HCT116 (cell line): Measurements from ENCODE around the gene NGEF. TPM values are rescaled to one million over a fixed set of nuclear protein-coding genes. Genes with fewer than 3 reads are reported as not detected.

Experiments used
- ATAC-seq: fragments of 200-7000 bp; cut with Tn5 transposase; 2 replicates; pipeline ENCODE4 v1.9.1; 2020; ENCODE audit warnings: mild to moderate bottlenecking, moderate library complexity
- BruUV-seq: library from RNA; stranded (reverse); fragments of 400-500 nt; replicated peaks from 2 replicates; lab custom pipeline; 2021; lab: Mats Ljungman, UMichigan
- CTCF ChIA-PET: fragments of 300-600 bp; sonication (Branson Sonifier 250); formaldehyde crosslinking; loops from one replicate; lab custom pipeline; 2021; ENCODE audit warnings: antibody characterized with exemption; lab: Charles Lee
- POLR2A ChIA-PET: fragments of 300-600, 350-600 bp; sonication (Branson Sonifier 250); formaldehyde crosslinking; loops from one replicate; lab custom pipeline; 2021; ENCODE audit warnings: antibody characterized with exemption; lab: Charles Lee
- RAD21 ChIA-PET, 2 experiments: fragments of 300-600 bp; sonication (Branson Sonifier 250); formaldehyde crosslinking; loops; one replicate each; lab custom pipeline; 2023; ENCODE audit warnings: low total read pairs in 2 of 2; ENCODE audit not compliant: uncharacterized antibody in 2 of 2, unreplicated experiment in 2 of 2, low non-redundant PET in 1 of 2; lab: Charles Lee
- DNase-seq: peaks from one replicate; pipeline ENCODE4 v3.0.0-alpha.2; 2010; ENCODE audit warnings: low read depth, low spot score
- H2AFZ ChIP-seq: fragments of 200-600 bp; shearing (Covaris generic), sonication (generic); 2 replicates; pipeline ENCODE4 v1.6.1; 2017; ENCODE audit warnings: low read depth, mixed run types, mixed read lengths, antibody characterized with exemption, low read length; ENCODE audit not compliant: poor library complexity, severe bottlenecking
- H3K27ac ChIP-seq: 2 replicates; pipeline ENCODE4 v1.5.1; 2012; ENCODE audit warnings: low read depth, low read length
- H3K27me3 ChIP-seq: fragments of 200-600 bp; sonication (generic); 2 replicates; pipeline ENCODE4 v1.6.1; 2016; ENCODE audit warnings: mixed run types, low read length, mixed read lengths; ENCODE audit not compliant: insufficient read depth
- H3K36me3 ChIP-seq, 2 experiments: fragments of 200-500 bp in 1 of 2; fragments of 200-600 bp in 1 of 2; sonication (Bioruptor generic) in 1 of 2; sonication (generic) in 1 of 2; 2 replicates each; pipeline versions ENCODE4 v1.5.1 to v1.6.1; 2014 to 2016; ENCODE audit warnings: low read length in 2 of 2, inconsistent platforms in 1 of 2, mixed read lengths in 1 of 2, mixed run types in 1 of 2; ENCODE audit not compliant: insufficient read depth in 2 of 2, control insufficient read depth in 1 of 2
- H3K4me1 ChIP-seq, 2 experiments: fragments of 200-600 bp in 1 of 2; sonication (generic) in 1 of 2; 2 replicates each; pipeline versions ENCODE4 v1.5.1 to v1.6.1; 2012 to 2017; ENCODE audit warnings: low read length in 2 of 2, inconsistent platforms in 1 of 2, mild to moderate bottlenecking in 1 of 2, mixed read lengths in 1 of 2, mixed run types in 1 of 2, moderate library complexity in 1 of 2; ENCODE audit not compliant: insufficient read depth in 2 of 2, control insufficient read depth in 1 of 2
- H3K4me2 ChIP-seq: fragments of 200-600 bp; sonication (generic); 2 replicates; pipeline ENCODE4 v1.6.1; 2017; ENCODE audit warnings: mixed run types, low read length, mixed read lengths
- H3K4me3 ChIP-seq, 2 experiments: fragments of 200-600 bp in 1 of 2; sonication (generic) in 1 of 2; replicated peaks in 1 of 2; 2 replicates each; pipeline ENCODE4 v1.5.1; 2011 to 2016; ENCODE audit warnings: low read length in 2 of 2, control low read depth in 1 of 2, low read depth in 1 of 2, mild to moderate bottlenecking in 1 of 2, mixed read lengths in 1 of 2, mixed run types in 1 of 2
- H3K79me2 ChIP-seq: fragments of 200-600 bp; sonication (generic); 2 replicates; pipeline ENCODE4 v1.6.1; 2017; ENCODE audit warnings: mild to moderate bottlenecking, mixed run types, low read length, moderate library complexity, mixed read lengths; ENCODE audit not compliant: insufficient read depth
- H3K9ac ChIP-seq: fragments of 200-600 bp; sonication (generic); 2 replicates; pipeline ENCODE4 v1.6.1; 2016; ENCODE audit warnings: low read length, mixed read lengths
- H3K9me2 ChIP-seq: fragments of 200-600 bp; sonication (generic), shearing (Covaris generic); 2 replicates; pipeline ENCODE4 v1.6.1; 2017; ENCODE audit warnings: mixed run types, mild to moderate bottlenecking, moderate library complexity; ENCODE audit not compliant: insufficient read depth
- H3K9me3 ChIP-seq, 2 experiments: fragments of 200-500 bp in 1 of 2; fragments of 200-600 bp in 1 of 2; sonication (Bioruptor generic) in 1 of 2; sonication (generic) in 1 of 2; 2 replicates each; pipeline ENCODE4 v1.6.1; 2014 to 2017; ENCODE audit warnings: low read length in 2 of 2, mixed read lengths in 2 of 2, inconsistent platforms in 1 of 2, low read depth in 1 of 2, mild to moderate bottlenecking in 1 of 2, mixed run types in 1 of 2, moderate library complexity in 1 of 2; ENCODE audit not compliant: control insufficient read depth in 1 of 2, insufficient read depth in 1 of 2
- H4K20me1 ChIP-seq: fragments of 200-600 bp; sonication (generic), shearing (Covaris generic); 2 replicates; pipeline ENCODE4 v1.6.1; 2017; ENCODE audit warnings: mixed run types, mild to moderate bottlenecking, moderate library complexity; ENCODE audit not compliant: insufficient read depth
- CBX3 ChIP-seq: IDR thresholded peaks from 2 replicates; pipeline ENCODE4 v1.6.1; 2012; ENCODE audit warnings: low read depth
- CEBPB ChIP-seq: IDR thresholded peaks from 2 replicates; pipeline ENCODE4 v1.6.1; 2012; ENCODE audit warnings: low read depth
- EGR1 ChIP-seq: IDR thresholded peaks from 2 replicates; pipeline ENCODE4 v1.6.1; 2012; ENCODE audit warnings: low read depth
- ELF1 ChIP-seq: IDR thresholded peaks from 2 replicates; pipeline ENCODE4 v1.6.1; 2012; ENCODE audit warnings: low read depth, borderline replicate concordance
- EZH2phosphoT487 ChIP-seq: fragments of 200-600 bp; IDR thresholded peaks from 2 replicates; pipeline ENCODE4 v1.6.1; 2018; ENCODE audit warnings: antibody characterized with exemption, borderline replicate concordance
- FOSL1 ChIP-seq: IDR thresholded peaks from 2 replicates; pipeline ENCODE4 v1.6.1; 2012; ENCODE audit warnings: low read depth
- JUND ChIP-seq: IDR thresholded peaks from 2 replicates; pipeline ENCODE4 v1.6.1; 2012
- POLR2AphosphoS5 ChIP-seq: IDR thresholded peaks from 2 replicates; pipeline ENCODE4 v1.6.1; 2011; ENCODE audit warnings: mild to moderate bottlenecking, low read depth, low read length, moderate library complexity
- RAD21 ChIP-seq: IDR thresholded peaks from 2 replicates; pipeline ENCODE4 v1.6.1; 2012; ENCODE audit warnings: low read depth, mild to moderate bottlenecking
- SIN3A ChIP-seq: IDR thresholded peaks from 2 replicates; pipeline ENCODE4 v1.6.1; 2012; ENCODE audit warnings: low read depth
- SP1 ChIP-seq: IDR thresholded peaks from 2 replicates; pipeline ENCODE4 v1.6.1; 2012; ENCODE audit warnings: low read depth
- SRF ChIP-seq: IDR thresholded peaks from 2 replicates; pipeline ENCODE4 v1.6.1; 2012; ENCODE audit warnings: low read depth
- TCF7L2 ChIP-seq: IDR thresholded peaks from 2 replicates; pipeline ENCODE4 v1.7.0; 2011; ENCODE audit warnings: borderline replicate concordance, inconsistent platforms; ENCODE audit not compliant: insufficient read depth, insufficient read length; ENCODE audit errors: extremely low read depth
- ZNF274 ChIP-seq: fragments of 200-500 bp; sonication (Bioruptor generic); IDR thresholded peaks from 2 replicates; pipeline ENCODE4 v1.6.1; 2014; ENCODE audit warnings: mild to moderate bottlenecking, low read depth, low read length, inconsistent platforms
- intact Hi-C: fragments of 100-400 bp; cut with micrococcal nuclease; formaldehyde crosslinking; loops from 2 replicates; pipeline ENCODE4 v1.10.0; 2022
- total RNA-seq: library from RNA; stranded (reverse); gene quantifications from one replicate; pipeline ENCODE4 v1.2.1, GENCODE V29; 2021; ENCODE audit not compliant: unreplicated experiment
- TF ChIP-seq, protein P1 (sequence below): IDR thresholded peaks from 2 replicates; pipeline ENCODE4 v1.6.1; 2012
- TF ChIP-seq, protein P2 (sequence below): IDR thresholded peaks from 2 replicates; pipeline ENCODE4 v1.6.1; 2012
- TF ChIP-seq, protein P3 (sequence below), 3 experiments: fragments of 200-600 bp in 1 of 3; sonication (generic) in 1 of 3; IDR thresholded peaks in 2 of 3; conservative IDR thresholded peaks in 1 of 3; 2 replicates each; pipeline ENCODE4 v1.5.1; 2012 to 2017; ENCODE audit warnings: low read depth in 2 of 3, low read length in 2 of 3, antibody characterized with exemption in 1 of 3, borderline replicate concordance in 1 of 3, control low read depth in 1 of 3, mild to moderate bottlenecking in 1 of 3, mixed read lengths in 1 of 3, mixed run types in 1 of 3, moderate library complexity in 1 of 3; ENCODE audit not compliant: insufficient read depth in 1 of 3

Gene NGEF
- total RNA-seq, 1 experiment from 2014 or later = 12.6 TPM

DNA sequence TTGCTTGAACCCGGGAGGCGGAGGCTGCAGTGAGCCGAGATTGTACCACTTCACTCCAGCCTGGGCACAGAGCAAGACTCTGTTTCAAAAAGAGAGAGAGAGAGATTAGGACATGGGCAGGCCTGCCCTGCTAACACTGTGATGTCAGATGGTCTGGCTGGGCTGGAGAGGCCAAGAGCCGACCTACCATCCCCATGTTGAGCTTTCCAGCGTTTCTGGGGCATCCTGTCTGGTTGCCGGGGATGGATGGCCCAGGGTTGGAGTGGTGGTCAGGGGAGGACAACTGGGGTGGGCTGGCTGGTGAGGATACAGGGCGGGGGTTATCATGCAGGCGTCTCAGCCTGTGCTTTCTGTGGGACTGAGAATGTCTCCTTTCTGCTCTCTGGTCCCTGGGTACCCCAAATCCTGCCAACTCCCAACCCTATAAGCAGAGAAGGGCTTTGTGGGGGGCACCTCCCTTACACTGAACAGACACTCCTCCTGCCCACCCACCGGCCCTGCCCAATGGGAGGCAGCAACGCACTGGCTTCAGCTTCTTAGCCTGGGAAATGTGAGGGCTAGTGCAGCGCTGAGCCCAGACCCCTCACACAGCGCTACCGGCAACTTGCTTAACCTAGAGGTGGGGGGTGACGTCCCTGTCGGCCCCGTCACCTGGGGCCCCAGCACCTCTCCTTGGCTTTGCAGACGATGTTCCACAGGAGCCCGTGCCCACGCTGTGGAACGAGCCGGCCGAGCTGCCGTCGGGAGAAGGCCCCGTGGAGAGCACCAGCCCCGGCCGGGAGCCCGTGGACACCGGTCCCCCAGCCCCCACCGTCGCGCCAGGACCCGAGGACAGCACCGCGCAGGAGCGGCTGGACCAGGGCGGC lies 137.6 kb downstream of the NGEF start:
- Histone ChIP-seq H3K36me3 (0 out of 4 replicates have a peak, but pooled peaks cover 0 to 6% of the 10 kb centered on the region in 2 experiments), H3K9me2 (no peaks in the 10 kb centered on the region), H3K9ac (no peak overlapping the region), H3K9me3 (no peaks in the 10 kb centered on the region)
- ATAC-seq = no peak
- DNase-seq = no peak
- TF ChIP-seq EZH2phosphoT487 (no peak), POLR2AphosphoS5 (no peak), SRF (no peak)
- TF ChIP-seq, all 23 proteins: peak for 0
- intact Hi-C loops = no loop called here
- Histone ChIP-seq H2AFZ (no peak overlapping the region), H3K79me2 (no peaks in the 10 kb centered on the region), H3K4me3 (no peak overlapping the region), H3K4me1 (no peaks in the 10 kb centered on the region), H3K27me3 (no peaks in the 10 kb centered on the region), H4K20me1 (no peaks in the 10 kb centered on the region), H3K27ac (no peak overlapping the region), H3K4me2 (no peak overlapping the region)
- POLR2A ChIA-PET = no interaction called here
- BruUV-seq = no TSS peak
- RAD21 ChIA-PET = no interaction called here
- CTCF ChIA-PET = no interaction called here

DNA sequence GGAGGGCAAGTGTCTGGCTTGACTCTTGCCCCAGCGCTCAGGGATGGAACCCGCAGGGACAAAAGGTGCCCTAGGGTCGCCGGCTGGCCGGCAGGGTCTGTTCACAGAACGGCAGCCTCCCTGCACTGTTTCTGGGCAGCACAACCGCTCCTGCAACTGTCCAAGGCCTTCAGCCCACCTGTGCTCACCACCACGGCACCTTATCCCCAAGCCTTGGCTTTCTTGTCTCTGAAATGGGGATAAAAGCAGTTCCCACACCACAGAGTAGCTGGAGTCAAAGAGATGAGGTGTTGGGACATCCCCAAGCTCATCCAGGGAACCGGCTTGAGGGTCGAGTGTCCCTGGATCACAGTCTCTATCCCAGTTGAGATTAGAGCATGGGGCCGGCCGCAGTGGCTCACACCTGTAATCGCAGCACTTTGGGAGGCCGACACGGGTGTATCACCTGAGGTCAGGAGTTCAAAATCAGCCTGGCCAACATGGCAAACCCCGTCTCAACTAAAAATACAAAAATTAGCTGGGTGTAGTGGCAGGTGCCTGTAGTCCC lies 138.3 kb downstream of the NGEF start:
- H3K9ac ChIP-seq = no peak overlapping the region
- DNase-seq = no peak
- no peak for TF ChIP-seq ZNF274
- TF ChIP-seq CBX3 = no peak
- TF ChIP-seq, protein P1, sequence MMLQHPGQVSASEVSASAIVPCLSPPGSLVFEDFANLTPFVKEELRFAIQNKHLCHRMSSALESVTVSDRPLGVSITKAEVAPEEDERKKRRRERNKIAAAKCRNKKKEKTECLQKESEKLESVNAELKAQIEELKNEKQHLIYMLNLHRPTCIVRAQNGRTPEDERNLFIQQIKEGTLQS = no peak
- no peak for TF ChIP-seq TCF7L2
- TF ChIP-seq, protein P2, sequence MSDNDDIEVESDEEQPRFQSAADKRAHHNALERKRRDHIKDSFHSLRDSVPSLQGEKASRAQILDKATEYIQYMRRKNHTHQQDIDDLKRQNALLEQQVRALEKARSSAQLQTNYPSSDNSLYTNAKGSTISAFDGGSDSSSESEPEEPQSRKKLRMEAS = no peak
- TF ChIP-seq SIN3A = no peak
- no peak for TF ChIP-seq CEBPB
- TF ChIP-seq, protein P3, sequence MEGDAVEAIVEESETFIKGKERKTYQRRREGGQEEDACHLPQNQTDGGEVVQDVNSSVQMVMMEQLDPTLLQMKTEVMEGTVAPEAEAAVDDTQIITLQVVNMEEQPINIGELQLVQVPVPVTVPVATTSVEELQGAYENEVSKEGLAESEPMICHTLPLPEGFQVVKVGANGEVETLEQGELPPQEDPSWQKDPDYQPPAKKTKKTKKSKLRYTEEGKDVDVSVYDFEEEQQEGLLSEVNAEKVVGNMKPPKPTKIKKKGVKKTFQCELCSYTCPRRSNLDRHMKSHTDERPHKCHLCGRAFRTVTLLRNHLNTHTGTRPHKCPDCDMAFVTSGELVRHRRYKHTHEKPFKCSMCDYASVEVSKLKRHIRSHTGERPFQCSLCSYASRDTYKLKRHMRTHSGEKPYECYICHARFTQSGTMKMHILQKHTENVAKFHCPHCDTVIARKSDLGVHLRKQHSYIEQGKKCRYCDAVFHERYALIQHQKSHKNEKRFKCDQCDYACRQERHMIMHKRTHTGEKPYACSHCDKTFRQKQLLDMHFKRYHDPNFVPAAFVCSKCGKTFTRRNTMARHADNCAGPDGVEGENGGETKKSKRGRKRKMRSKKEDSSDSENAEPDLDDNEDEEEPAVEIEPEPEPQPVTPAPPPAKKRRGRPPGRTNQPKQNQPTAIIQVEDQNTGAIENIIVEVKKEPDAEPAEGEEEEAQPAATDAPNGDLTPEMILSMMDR (IDR thresholded peaks at IDR 0.05 in 2 of 3, conservative IDR thresholded peaks at IDR 0.05 in 1 of 3; ENCODE audit: borderline replicate concordance in 1 of 3, insufficient read depth in 1 of 3, low read depth in 2 of 3, low read length in 2 of 3) = no peak
- TF ChIP-seq ELF1 = no peak
- no peak for TF ChIP-seq EGR1
- no peak for TF ChIP-seq SP1
- TF ChIP-seq FOSL1 = no peak
- no peak for TF ChIP-seq RAD21
- TF ChIP-seq POLR2AphosphoS5 = no peak
- TF ChIP-seq JUND = no peak
- H3K36me3 ChIP-seq = 0 out of 4 replicates have a peak, but pooled peaks cover 0 to 7% of the 10 kb centered on the region in 2 experiments
- ChIA-PET CTCF (no interaction called here), RAD21 (no interaction called here), POLR2A (no interaction called here)
- no peak overlapping the region for H3K4me2 ChIP-seq
- H3K4me1 ChIP-seq = no peaks in the 10 kb centered on the region
- no peaks in the 10 kb centered on the region for H4K20me1 ChIP-seq
- H3K27me3 ChIP-seq = no peaks in the 10 kb centered on the region
- no peak overlapping the region for H3K4me3 ChIP-seq
- no peak overlapping the region for H3K27ac ChIP-seq
- no peak for ATAC-seq
- no peaks in the 10 kb centered on the region for H3K9me3 ChIP-seq
- H3K79me2 ChIP-seq = no peaks in the 10 kb centered on the region
- no peaks in the 10 kb centered on the region for H3K9me2 ChIP-seq
- no TSS peak for BruUV-seq
- no peak overlapping the region for H2AFZ ChIP-seq
- intact Hi-C loops = no loop called here
